NT2/D1 (cell line): ENCODE data around the gene ITIH4.

Experiments
- YY1 ChIP-seq: IDR thresholded peaks from 2 replicates; pipeline ENCODE4 v1.6.1; 2011; ENCODE audit not compliant: insufficient read length, insufficient read depth
- ZNF274 ChIP-seq: IDR thresholded peaks from 2 replicates; pipeline ENCODE4 v1.6.1; 2011; ENCODE audit warnings: mild to moderate bottlenecking, low read depth, low read length

DNA sequence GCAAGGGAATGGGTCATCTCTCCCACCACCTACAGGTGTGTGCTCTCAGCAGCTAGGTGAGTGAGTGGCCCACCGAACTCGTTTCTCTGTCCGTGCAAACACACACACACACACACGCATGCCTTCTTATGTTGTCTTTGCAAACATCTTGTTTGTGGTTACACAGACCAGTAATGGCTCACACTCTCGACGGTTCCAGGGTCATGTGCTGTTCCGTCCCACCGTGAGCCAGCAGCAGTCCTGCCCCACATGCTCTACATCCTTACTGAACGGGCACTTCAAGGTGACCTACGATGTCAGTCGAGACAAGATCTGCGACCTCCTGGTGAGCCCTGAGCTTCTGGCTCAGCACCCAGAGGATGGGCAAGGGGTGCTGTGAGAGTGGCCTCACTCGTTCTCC lies 48.7 kb downstream of the ITIH4 start:
- no peak for TF ChIP-seq YY1
- TF ChIP-seq ZNF274 = no peak
